Caco-2 (cell line): ENCODE measurements around the gene BARX1. TPM values are rescaled to one million over a fixed set of nuclear protein-coding genes. Genes with fewer than 3 reads are reported as not detected.

Experiments used
- BruUV-seq: library from RNA; stranded (reverse); fragments of 400-500 nt; replicated peaks from 2 replicates; lab custom pipeline; 2021; lab: Mats Ljungman, UMichigan
- CTCF ChIA-PET: fragments of 300-600 bp; sonication (Branson Sonifier 250); formaldehyde crosslinking; loops from one replicate; lab custom pipeline; 2022; ENCODE audit warnings: antibody characterized with exemption; lab: Charles Lee
- POLR2A ChIA-PET: fragments of 300-600 bp; sonication (Branson Sonifier 250); formaldehyde crosslinking; loops from one replicate; lab custom pipeline; 2022; ENCODE audit warnings: antibody characterized with exemption; lab: Charles Lee
- DNase-seq, 2 experiments: peaks; one replicate each; pipeline versions ENCODE4 v3.0.0 to v3.0.0-alpha.2; 2020 to 2022
- H3K27me3 ChIP-seq: replicated peaks from 2 replicates; pipeline ENCODE4 v1.6.0; 2011; ENCODE audit warnings: low read length; ENCODE audit not compliant: control insufficient read depth, insufficient read depth
- H3K36me3 ChIP-seq: 2 replicates; pipeline ENCODE4 v1.5.1; 2011; ENCODE audit warnings: low read length; ENCODE audit not compliant: control insufficient read depth, insufficient read depth
- H3K4me1 ChIP-seq: fragments of 250-450 bp; sonication (Bioruptor Pico); 2 replicates; pipeline ENCODE4 v1.5.1; 2020; ENCODE audit warnings: mild to moderate bottlenecking
- H3K4me3 ChIP-seq: 2 replicates; pipeline ENCODE4 v1.5.1; 2011; ENCODE audit warnings: low read depth, mild to moderate bottlenecking, control low read depth, low read length
- H3K9me3 ChIP-seq: fragments of 250-450 bp; sonication (Bioruptor Pico); 2 replicates; pipeline ENCODE4 v1.5.1; 2020; ENCODE audit warnings: mild to moderate bottlenecking, moderate library complexity
- H3K27ac Mint-ChIP-seq: one replicate; pipeline ENCODE4 v1.8.0; 2022; ENCODE audit warnings: mixed read lengths; ENCODE audit not compliant: unreplicated experiment
- H3K27me3 Mint-ChIP-seq: one replicate; pipeline ENCODE4 v1.8.0; 2022; ENCODE audit warnings: mixed read lengths; ENCODE audit not compliant: insufficient read depth, unreplicated experiment
- H3K36me3 Mint-ChIP-seq: one replicate; pipeline ENCODE4 v1.8.0; 2022; ENCODE audit warnings: mild to moderate bottlenecking, mixed read lengths; ENCODE audit not compliant: insufficient read depth, unreplicated experiment
- H3K4me1 Mint-ChIP-seq: one replicate; pipeline ENCODE4 v1.8.0; 2022; ENCODE audit warnings: low read depth, mixed read lengths; ENCODE audit not compliant: unreplicated experiment
- H3K4me3 Mint-ChIP-seq: one replicate; pipeline ENCODE4 v1.8.0; 2022; ENCODE audit warnings: mild to moderate bottlenecking, moderate library complexity, mixed read lengths; ENCODE audit not compliant: unreplicated experiment
- H3K9me3 Mint-ChIP-seq: one replicate; pipeline ENCODE4 v1.8.0; 2022; ENCODE audit warnings: mixed read lengths; ENCODE audit not compliant: unreplicated experiment
- intact Hi-C: fragments of 100-400 bp; cut with micrococcal nuclease; formaldehyde crosslinking; loops from one replicate; pipeline ENCODE4 v1.10.0; 2022; ENCODE audit not compliant: unreplicated experiment
- total RNA-seq: library from RNA; stranded (reverse); gene quantifications from 2 replicates; pipeline ENCODE4 v1.2.3, GENCODE V29; 2022
- TF ChIP-seq, protein P1 (sequence below), 2 experiments: fragments of 200-600 bp in 1 of 2; IDR thresholded peaks; 1 replicate in 1 of 2; 2 replicates in 1 of 2; pipeline versions ENCODE4 v1.5.1 to v1.8.0; 2011 to 2022; ENCODE audit warnings: antibody characterized with exemption in 1 of 2, control low read depth in 1 of 2, inconsistent platforms in 1 of 2, low read depth in 1 of 2, low read length in 1 of 2, mild to moderate bottlenecking in 1 of 2, moderate library complexity in 1 of 2; ENCODE audit not compliant: insufficient read depth in 1 of 2, severe bottlenecking in 1 of 2, unreplicated experiment in 1 of 2

BARX1 gene
- total RNA-seq, 1 experiment from 2014 or later = not detected

DNA sequence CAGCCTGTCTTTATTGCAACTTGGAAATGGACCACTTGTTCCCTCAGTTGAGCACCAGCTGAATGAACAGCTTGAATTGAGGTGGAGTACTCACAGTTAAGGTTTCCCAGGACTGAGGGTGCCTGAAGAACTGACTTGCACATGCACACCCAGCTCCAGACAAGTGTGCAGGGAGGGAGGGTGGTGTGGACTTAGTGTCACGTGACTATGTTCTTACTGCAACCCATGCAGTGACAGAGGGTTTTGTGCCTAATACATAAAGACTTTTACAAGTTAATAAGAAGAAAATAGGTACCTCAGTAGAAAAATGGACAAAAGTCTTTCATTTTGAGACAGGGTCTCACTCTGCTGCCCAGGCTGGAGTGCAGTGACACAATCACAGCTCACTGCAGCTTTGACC lies 18.0 kb downstream of the BARX1 start:
- no peaks in the 10 kb centered on the region for H3K36me3 Mint-ChIP-seq
- CTCF ChIA-PET = no interaction called here
- Histone ChIP-seq H3K4me3 (no peak overlapping the region), H3K4me1 (no peaks in the 10 kb centered on the region), H3K9me3 (no peaks in the 10 kb centered on the region), H3K27me3 (no peaks in the 10 kb centered on the region), H3K36me3 (no peaks in the 10 kb centered on the region)
- BruUV-seq = no TSS peak
- DNase-seq = no peak
- POLR2A ChIA-PET = no interaction called here
- peaks cover 16% of the 10 kb centered on the region for H3K27me3 Mint-ChIP-seq
- no peaks in the 10 kb centered on the region for H3K9me3 Mint-ChIP-seq
- TF ChIP-seq, protein P1, sequence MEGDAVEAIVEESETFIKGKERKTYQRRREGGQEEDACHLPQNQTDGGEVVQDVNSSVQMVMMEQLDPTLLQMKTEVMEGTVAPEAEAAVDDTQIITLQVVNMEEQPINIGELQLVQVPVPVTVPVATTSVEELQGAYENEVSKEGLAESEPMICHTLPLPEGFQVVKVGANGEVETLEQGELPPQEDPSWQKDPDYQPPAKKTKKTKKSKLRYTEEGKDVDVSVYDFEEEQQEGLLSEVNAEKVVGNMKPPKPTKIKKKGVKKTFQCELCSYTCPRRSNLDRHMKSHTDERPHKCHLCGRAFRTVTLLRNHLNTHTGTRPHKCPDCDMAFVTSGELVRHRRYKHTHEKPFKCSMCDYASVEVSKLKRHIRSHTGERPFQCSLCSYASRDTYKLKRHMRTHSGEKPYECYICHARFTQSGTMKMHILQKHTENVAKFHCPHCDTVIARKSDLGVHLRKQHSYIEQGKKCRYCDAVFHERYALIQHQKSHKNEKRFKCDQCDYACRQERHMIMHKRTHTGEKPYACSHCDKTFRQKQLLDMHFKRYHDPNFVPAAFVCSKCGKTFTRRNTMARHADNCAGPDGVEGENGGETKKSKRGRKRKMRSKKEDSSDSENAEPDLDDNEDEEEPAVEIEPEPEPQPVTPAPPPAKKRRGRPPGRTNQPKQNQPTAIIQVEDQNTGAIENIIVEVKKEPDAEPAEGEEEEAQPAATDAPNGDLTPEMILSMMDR (IDR thresholded peaks at IDR 0.05; ENCODE audit: insufficient read depth in 1 of 2, low read depth in 1 of 2, low read length in 1 of 2, severe bottlenecking in 1 of 2, unreplicated experiment in 1 of 2) = no peak
- intact Hi-C loops = no loop called here
- no peaks in the 10 kb centered on the region for H3K4me1 Mint-ChIP-seq
- no peak overlapping the region for H3K4me3 Mint-ChIP-seq
- no peak overlapping the region for H3K27ac Mint-ChIP-seq

DNA sequence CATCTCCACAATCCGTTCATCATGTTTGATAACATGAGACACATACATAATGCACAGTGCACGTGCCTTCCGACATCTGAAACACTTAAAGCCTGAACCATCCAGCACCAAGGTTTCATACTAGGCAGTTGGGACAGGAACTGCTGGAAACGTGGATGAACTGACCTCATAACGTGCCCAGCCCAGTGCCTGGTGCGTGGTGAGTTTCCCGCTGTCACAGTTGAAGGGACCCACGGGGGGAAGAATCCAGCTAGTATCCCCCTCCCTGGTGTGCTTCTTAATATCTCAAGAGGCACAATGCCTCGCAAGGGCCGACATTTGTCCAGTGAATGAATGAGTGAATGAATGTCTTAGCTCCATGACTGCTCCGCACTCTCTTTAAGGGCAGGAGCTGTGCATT lies 23.2 kb downstream of the BARX1 start:
- Histone ChIP-seq H3K9me3 (no peaks in the 10 kb centered on the region), H3K4me1 (no peaks in the 10 kb centered on the region), H3K36me3 (no peaks in the 10 kb centered on the region), H3K27me3 (no peaks in the 10 kb centered on the region), H3K4me3 (no peak overlapping the region)
- intact Hi-C loops = no loop called here
- no peaks in the 10 kb centered on the region for H3K4me1 Mint-ChIP-seq
- TF ChIP-seq, protein P1 (IDR thresholded peaks at IDR 0.05; ENCODE audit: insufficient read depth in 1 of 2, low read depth in 1 of 2, low read length in 1 of 2, severe bottlenecking in 1 of 2, unreplicated experiment in 1 of 2) = no peak
- no peaks in the 10 kb centered on the region for H3K36me3 Mint-ChIP-seq
- H3K27ac Mint-ChIP-seq = no peak overlapping the region
- no TSS peak for BruUV-seq
- ChIA-PET CTCF (no interaction called here), POLR2A (no interaction called here)
- H3K4me3 Mint-ChIP-seq = no peak overlapping the region
- peaks cover 12% of the 10 kb centered on the region for H3K27me3 Mint-ChIP-seq
- DNase-seq = no peak
- H3K9me3 Mint-ChIP-seq = no peaks in the 10 kb centered on the region

DNA sequence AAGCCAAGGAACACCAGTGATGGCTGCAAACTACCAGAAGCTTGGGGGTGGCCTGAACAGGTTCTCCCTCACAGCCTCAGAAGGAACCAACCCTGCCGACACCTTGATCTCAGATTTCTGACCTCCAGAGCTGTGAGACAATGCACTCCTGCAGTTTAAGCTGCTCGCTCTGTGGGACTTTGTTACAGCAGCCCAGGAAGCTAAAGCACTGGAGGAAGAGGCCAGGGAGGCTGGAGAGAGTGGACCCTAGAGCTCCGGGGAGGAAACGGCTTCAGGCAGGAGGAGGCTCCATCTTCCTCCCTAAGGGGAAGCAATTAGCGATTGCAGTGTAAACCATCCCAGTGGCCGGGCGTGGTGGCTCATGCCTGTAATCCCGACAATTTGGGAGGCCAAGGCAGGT lies 25.1 kb downstream of the BARX1 start:
- H3K36me3 Mint-ChIP-seq = no peaks in the 10 kb centered on the region
- no peak overlapping the region for H3K4me3 Mint-ChIP-seq
- H3K4me1 Mint-ChIP-seq = no peaks in the 10 kb centered on the region
- no peaks in the 10 kb centered on the region for H3K36me3 ChIP-seq
- H3K4me3 ChIP-seq = no peak overlapping the region
- H3K27me3 ChIP-seq = no peaks in the 10 kb centered on the region
- H3K27ac Mint-ChIP-seq = no peak overlapping the region
- CTCF ChIA-PET = no interaction called here
- H3K9me3 ChIP-seq = no peaks in the 10 kb centered on the region
- no TSS peak for BruUV-seq
- no peak for DNase-seq
- H3K9me3 Mint-ChIP-seq = no peaks in the 10 kb centered on the region
- intact Hi-C loops = no loop called here
- peaks cover 8% of the 10 kb centered on the region for H3K27me3 Mint-ChIP-seq
- H3K4me1 ChIP-seq = no peaks in the 10 kb centered on the region
- POLR2A ChIA-PET = no interaction called here
- TF ChIP-seq, protein P1 (IDR thresholded peaks at IDR 0.05; ENCODE audit: insufficient read depth in 1 of 2, low read depth in 1 of 2, low read length in 1 of 2, severe bottlenecking in 1 of 2, unreplicated experiment in 1 of 2) = no peak
